GM18867 (cell line): ENCODE measurements around the gene FAM227A.
"Not testable (repeated sequence)": the region's sequence is repeated elsewhere in the genome, so short reads cannot be mapped to it uniquely, and the experiment has no call there.

ENCODE experiments used
- ATAC-seq: cut with Tn5 transposase; IDR thresholded peaks from one replicate; pipeline ENCODE4 v1.9.1; 2021; ENCODE audit warnings: mild to moderate bottlenecking, moderate library complexity; ENCODE audit not compliant: unreplicated experiment

Gene FAM227A

DNA sequence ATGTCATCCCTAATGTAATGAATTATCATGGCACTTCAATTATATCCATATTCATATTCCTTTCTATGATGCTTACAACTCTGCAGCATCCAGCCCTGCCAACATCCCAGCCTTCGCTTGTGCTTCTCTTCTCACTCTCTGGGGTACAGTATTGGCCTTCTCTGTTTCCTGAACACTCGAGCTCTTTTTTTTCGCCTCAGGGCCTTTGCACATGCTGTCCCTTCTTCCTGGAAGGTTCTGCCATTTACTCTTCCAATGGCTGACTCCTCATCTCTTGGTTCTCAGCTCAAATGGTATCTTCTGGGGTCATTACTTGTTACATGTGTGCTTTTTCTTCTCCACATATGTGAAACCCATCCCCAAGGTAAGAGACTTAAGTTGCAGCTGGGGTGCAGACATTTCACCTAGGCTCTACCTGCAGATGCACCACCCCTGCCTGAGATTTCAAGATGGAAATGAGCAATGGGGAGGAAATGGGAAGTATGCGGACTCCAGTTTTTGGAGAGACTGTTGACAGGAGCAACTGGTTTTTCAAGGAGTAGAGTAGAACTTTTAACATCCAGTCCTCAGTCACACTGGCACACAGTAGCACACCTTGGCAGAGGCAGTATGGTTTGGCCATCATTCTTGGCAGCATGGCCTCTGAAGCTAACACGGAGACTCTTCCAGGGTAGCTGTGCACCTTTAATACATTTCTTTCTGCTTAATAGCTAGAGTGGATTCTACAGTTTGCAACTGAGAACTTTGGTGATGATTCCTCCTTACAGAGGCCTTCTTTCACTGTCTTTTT, 43.8 kb downstream of the FAM227A start:
- ATAC-seq = no peak

DNA sequence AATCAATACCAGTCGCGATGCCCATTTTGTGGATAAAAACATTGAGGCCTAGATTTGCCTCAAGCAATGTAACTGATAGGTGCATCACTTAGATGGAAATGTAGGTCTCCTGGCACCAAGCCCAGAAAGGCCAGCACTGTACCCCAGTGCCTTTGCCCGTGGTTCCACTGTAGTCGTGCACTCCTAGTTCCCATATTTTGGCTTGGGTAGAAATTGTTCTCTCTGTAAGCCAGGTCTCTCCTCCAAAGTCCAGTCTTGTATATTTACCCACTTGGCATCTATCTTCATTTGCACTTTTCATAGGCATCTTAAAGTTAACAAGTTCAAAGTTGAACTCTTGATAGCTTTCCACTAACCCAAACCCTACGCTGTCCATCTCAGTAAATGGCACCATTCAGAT, 44.6 kb downstream of the FAM227A start:
- ATAC-seq = no peak

DNA sequence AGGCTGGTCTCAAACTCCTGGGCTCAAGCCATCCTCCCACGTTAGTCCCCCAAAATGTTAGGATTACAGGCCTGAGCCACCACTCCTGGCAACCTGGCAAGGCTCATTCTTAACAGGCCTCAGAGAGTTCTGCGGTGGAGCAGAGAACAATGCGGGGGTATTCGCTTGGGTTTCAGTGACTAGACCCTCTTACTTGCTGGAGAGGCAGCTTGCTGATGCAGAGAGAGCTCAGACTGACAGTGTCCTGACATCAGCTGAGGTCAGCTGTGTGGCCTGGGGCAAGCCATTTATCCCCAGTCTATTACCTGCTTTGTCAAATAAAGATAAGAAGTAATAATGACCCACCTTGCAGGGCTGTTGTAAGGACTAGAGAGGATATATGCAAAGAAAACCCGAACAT, 46.0 kb downstream of the FAM227A start:
- ATAC-seq = no peak

DNA sequence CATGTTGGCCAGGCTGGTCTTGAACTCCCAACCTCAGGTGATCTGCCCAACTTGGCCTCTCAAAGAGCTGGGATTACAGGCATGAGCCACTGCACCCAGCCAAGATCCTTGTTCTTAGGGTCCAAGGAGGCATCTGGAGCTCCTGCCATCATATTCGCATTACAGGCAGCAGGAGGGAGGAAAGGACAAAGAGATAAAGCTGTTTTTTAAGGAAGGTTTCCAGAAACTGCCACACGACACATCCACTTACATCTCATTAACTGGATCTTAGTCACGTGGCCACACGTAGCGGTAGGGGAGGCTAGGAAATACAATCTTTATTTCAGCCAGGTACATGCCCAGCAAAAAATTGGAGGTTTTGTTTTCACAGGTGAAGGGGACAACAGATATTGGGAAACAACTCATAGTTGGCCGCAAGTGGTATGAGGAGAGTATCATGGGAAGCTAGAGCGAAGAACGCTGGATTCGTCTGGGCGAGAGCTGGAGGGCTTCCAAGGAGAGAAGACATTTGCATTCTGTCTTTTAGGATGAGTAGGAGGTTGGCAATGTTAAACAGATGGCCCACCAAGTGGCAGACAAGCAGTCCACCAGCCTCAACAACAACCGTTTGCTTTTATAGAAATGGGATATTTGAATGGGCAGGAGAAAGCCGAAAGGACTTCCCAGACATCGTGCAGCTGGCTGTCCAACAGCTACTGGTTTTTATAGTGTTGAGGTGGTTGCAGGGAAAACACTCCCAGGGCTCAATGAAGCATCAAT, 47.0 kb downstream of the FAM227A start:
- no peak for ATAC-seq

DNA sequence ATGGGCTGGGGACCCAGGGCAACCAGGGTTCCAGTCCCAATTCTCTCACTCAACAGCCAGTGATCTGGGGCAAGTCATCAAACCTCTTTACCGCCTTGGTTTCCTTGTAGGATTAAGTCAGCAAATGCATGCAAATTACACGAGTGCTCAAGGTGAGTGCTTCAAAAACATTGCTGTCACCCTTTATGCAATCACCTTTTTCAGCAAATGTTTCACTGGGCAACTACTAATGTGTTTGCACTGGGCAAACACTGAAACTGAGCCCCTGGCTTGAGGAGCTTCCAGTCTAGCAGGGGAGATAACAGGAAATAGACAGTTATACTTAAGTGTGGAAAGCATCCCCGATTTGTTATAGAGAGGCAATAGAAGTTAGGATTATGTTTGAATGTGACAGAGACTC, 48.5 kb downstream of the FAM227A start:
- ATAC-seq = no peak

DNA sequence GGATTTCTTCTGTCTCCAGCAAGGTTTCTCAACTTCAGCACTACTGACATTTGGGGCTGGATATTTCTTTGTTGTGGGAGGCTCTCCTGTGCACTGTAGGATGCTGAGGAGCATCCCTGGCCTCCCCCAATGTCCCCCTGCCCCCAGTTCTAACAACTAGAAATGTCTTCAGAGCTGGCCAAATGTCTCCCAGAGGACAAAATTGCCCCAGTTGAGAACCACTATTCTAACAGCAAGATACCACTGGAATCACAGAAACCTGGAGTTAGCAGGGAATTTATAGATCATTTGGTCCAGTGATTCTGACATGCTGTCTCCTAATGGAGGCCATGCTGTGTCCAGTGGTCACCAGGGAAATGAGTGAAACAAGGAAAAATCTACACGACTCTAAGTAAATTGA, 54.0 kb downstream of the FAM227A start:
- no peak for ATAC-seq

DNA sequence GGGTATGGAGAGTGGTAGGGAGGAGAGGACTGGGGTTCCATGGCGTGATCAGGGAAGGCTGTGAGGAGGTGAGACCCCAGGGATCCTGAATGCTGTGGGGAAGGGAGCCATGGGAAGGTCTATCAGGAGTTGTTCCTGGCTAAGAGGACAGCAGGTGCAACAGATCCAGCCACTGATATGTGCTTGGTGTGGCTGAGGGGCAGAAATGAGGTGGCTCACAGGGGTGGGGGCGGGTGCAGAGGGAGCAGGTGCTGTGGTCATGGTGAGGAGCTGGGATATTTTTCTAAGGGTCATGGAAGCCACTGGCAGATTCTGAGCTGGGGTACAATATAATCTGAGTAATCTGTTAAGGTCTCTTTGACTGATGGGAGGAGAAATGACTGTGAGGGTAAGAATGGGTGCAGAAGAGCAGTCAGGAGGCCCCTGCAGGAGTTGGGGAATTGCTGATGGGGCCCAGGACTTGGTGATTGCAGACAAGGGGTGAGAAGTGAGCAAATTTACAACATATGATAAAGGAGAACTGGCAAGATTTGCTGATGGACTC, 54.9 kb downstream of the FAM227A start:
- no peak for ATAC-seq

DNA sequence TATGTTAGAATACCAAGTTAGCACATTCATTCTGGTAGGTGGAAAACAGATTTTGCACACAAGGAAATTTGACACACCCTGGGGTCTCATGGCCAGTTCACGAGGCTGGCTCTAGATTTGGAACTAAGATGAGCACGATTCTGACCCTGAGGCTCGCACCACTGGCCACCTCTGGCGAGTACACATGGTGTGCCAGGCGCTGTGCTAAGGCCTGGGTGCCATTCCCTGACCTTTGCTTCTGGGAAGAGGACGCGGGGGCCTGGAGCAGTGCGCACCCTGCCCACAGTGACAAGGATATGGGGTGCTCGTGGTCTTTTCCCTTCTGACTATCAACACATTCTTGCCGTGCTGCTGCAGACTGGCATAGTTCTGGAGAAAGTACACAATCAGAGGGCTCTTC, 56.7 kb downstream of the FAM227A start:
- ATAC-seq = no peak

DNA sequence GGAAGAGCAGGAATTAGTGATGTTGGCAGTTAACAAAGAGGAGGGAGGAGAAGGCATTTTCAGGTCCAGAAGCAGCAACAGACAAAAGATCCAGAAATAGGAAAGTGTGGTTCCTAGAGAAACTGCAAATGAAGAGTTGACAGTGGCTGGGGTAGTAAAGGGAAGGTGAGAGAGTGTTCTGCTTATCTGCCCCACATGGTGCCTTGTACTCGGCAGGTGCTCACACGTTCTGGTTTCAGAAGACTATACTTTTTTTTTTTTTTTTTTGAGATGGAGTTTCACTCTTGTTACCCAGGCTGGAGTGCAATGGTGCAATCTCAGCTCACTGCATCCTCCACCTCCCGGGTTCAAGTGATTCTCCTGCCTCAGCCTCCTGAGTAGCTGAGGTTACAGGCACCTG, 73.3 kb downstream of the FAM227A start:
- ATAC-seq = not testable (repeated sequence)

DNA sequence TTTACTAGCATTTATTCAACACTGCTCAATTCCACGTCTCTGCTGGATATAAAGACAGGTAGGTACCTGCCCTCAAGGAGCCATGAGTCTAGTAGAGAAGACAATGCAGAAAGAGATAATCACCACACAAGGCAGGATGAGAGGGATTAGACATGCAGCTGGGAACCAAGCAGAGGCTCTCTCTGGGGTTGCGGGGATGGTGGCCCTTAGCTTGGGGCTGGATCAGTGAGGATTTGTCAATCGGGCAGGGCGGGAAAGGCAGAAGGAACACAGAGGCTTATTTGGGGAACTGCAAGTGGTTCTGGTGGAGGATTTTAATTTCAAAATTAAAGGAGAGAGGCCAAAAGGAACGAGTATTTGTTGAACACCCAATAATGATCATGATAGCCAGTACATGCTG, 77.7 kb downstream of the FAM227A start:
- ATAC-seq = no peak

DNA sequence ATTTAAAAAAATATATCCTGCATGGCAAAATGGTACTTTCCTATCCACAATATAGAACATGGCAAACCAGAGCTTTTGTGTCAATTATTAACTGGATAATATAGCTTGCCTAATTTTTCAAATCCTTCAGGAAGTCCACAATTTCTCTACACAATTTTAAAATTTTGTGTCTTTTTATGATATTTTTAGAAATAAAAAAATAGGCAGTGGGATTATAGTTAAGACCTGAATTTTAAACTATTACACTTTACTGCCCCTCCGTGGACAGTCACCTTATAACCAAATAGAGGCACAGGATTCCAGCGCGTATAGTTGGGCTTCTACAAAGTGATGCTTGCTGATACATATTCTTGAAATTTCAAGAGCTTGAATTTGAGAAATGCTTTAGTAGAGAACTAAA, 84.1 kb downstream of the FAM227A start:
- ATAC-seq = no peak

DNA sequence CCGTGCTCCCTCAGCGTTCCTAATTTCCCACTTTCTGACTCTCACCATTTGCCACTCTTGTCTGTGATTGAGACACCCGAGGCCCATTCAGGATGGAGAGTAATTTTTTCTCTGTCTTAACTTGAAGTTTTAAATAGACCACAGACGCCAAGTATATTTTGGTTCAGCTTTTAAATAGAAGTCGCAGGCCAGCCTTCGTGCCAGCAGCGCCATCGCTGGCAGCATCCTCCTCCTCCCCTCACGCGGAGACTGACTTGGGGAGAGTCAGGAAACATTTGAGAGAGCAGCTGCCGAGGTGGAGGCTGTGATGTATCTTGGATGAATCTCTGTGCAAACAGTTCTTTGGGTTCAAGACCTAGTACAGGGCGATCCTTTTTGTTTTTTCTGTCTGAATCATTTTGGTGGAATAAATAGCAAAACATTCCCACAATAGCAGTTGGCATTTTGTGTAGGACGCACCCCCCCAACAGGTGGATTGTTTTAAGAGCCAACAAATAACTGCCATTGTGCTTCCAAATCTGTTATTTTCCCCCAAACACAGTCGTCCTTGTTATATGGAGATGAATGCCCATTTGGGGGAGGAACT, 85.3 kb downstream of the FAM227A start:
- peak; percentile 5 for ATAC-seq

DNA sequence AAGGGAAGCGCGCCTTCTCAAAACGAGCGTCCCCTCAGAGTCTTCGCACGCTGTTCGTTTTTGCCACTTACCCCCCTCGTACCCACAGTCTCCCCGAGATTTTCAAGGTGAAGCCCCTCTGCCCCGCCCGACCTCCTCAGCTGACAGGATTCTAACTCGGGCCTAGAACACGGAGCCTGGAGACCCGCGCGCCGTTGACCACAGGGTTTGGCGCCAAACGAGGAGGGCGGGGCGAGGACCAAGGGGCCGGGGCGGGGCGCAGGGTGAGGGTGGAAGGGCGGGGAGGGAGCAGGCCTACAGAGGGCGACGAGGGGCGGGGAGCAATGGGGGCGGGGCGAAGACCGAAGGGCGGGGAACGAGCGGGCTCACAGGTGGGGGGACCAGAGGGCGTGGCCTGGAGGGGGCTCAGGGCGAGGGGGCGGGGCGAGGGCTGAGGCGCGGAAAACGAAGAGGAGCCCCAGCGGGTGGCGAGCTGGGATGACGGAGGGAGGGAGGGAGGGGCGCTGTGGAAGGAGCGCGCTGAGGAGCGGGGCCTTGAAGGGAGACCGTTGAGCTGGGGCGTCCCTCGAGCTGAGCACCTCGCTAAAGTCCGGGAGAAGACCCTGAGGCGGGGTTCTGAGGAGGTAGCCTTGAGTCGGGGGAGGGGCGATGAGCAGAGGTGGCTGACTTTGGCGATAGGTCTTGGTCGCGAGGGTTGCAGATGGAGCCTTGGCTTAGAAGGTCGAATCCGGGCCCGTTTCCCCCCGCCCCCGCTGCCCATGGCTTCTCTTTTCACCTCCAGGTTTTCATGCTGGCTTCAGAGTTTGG, 86.0 kb downstream of the FAM227A start, which contains the start of gene DMC1:
TSS of gene DMC1 (minus strand) at position 212 of the 807 bp plus-strand sequence. CDS start 1,927 bp downstream, outside the sequence.
- ATAC-seq = peak; percentile 73

DNA sequence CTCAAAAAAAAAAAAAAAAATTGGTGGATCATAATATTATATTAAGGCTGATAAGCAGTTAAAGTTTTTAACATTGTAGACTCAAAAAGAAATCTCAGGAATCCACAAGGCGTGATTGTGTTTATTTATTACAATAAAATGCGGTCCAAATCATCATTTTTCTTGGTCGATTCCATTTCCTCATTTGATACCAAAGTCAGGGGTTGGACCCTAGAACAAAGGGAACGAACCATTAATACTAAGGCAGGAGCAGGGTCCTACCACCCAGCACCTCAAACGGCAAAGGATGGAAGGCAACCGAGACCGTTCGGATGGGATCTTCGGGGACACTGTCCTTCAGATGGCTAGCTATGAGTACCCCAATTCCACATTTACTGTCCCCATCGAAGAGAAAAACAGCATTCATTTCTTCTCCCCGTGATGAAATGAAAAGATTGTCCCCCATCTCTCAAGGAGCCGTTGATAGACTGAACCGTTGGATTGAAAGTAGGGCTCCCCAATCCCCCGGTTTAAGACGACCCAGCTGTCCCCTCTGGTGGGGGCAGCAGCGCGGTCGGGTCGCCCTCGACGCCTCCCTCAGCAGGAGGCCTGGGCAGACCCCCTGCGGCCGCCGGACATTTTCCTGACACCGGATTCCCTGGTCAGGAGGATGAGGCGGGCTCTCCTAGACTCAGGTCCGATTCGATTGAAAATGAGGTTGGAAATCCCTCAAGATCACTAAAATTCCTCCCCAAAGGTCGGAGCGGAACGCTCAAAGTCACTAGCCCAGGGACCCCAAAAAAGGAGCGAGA, 86.8 kb downstream of the FAM227A start:
- ATAC-seq = no peak

DNA sequence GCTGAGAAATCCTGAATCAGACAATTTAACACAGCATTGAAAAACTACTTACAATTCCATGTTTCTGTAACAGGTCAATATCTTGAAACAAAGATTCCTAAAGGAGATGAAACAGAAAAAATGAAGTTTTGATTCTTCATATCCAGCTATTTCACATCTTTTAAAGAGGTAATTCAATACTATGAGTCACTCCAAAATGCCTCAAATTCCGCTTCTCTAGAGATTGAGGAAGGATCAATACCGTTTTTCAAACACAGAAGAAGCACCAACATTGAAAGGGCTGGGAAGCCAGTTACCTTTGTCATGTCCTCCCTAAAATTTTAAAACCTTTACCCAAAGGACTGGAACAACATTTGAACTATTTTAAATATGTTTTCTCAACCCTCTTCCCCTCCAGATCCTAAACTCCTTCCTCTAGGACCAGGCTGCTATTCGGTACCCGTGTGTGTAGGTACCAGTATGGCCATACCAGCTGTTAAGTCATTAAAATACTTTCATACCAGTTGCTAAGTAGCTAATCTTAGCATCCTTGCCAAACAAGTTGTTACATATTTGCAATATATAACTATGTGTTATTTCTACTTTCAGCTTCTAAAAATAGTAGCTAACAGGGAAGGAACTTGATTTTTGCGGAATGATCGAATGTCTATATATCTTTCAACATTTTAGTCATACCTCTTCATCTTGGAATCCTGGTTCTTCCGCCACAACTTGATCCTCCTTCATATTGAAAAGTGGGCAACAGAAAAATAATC, 88.5 kb downstream of the FAM227A start:
- no peak for ATAC-seq

DNA sequence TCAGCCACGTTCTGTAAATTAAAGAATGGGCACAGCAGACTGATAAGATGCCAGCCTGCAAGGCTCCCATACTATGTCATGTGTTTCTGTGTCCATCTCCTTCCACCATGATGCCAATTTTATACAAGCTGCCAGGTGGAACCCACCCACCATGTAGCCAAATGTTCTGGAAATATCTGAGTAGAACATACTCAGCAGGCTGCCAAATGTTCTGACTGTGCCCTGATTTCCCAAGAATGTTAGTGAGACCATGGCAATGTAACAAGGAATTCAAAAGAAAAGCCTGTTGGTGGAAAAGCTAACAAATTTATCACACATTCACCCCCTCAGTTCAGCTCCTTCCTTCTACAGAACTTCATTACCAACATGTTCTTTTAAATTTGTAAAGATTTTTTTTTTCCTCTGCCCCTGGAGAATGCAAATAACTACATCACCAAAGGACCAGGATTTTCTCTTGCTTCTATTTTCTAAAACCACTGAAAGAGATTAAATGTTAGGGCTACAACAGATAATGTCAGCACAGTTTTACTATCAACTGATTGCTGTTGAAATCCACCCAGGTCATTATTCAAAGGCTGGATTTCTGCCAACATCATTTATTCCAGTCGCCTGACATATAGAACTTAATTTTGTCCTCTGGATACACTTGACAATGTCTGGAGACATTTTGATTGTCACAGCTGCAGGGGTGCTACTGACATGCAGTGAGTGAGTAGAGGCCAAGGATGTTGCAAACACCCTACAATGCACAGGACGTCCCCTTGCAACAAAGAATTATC, 89.3 kb downstream of the FAM227A start:
- ATAC-seq = no peak

DNA sequence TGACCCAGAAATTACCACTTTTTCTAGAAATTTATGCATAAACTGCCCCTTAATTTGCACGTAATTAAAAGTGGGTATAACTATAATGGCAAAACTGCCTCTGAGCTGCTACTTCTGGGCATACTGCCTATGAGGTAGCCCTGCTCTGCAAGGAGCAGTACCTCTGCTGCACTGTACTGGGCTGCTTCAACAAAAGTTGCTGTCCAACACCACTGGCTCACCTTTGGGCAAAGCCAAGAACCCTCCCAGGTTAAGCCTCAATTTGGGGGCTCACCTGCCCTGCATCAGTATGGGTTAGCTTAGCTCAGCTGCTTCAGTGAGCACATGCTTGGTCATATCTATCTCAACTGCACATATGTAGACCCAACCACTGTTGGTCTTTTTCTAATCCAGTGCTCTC, 90.8 kb downstream of the FAM227A start:
- no peak for ATAC-seq

DNA sequence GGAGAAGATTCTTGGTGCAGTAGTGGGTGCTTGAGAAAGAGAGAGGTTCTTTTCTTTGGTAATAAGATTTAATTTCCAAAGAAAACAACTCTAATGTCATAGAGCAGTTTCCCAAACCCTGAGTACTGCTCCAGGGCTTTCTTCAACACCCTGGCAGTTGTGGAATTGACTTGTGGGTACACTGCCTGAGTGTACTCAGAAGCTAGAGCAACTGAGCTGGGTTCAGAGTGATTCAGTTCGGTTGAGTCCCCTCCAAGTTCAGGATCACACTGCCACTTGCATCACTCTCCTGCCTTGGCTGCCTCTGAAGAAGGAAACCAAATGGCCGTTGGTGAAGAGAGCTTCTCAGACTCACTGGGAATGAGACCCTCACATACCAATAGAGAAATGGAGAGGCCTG, 91.5 kb downstream of the FAM227A start:
- no peak for ATAC-seq

DNA sequence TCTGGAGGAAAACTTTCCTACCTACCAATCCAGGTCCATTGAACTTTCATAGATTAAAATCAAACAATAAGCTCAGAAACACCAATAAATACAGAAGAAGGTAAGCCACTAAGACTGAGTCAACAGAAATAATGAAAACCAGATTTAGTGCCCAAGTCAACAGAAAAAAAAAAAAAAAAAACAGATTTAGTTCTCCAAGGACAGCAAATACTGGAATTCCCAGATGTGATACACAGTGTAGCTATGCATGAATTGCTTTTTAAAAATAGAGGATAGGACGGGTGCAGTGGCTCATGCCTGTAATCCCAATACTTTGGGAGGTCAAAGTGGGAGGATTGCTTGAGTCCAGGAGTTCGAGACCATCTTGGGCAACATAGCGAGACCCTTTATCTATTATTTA, 101.9 kb downstream of the FAM227A start:
- ATAC-seq = no peak
